Calu3 (cell line): ENCODE measurements around the gene IRF2BPL. TPM values are rescaled to one million over a fixed set of nuclear protein-coding genes. Genes with fewer than 3 reads are reported as not detected.

ENCODE experiments used
- BruUV-seq: library from RNA; stranded (reverse); fragments of 400-500 nt; replicated peaks from 2 replicates; lab custom pipeline; 2021; lab: Mats Ljungman, UMichigan
- CTCF ChIA-PET: fragments of 300-600 bp; sonication (Branson Sonifier 250); formaldehyde crosslinking; loops from one replicate; lab custom pipeline; 2022; ENCODE audit warnings: antibody characterized with exemption; lab: Charles Lee
- DNase-seq: peaks from one replicate; pipeline ENCODE4 v3.0.0; 2022
- H3K27ac Mint-ChIP-seq: one replicate; pipeline ENCODE4 v1.8.0; 2022; ENCODE audit warnings: mixed read lengths; ENCODE audit not compliant: unreplicated experiment
- H3K27me3 Mint-ChIP-seq: one replicate; pipeline ENCODE4 v1.8.0; 2022; ENCODE audit warnings: mixed read lengths; ENCODE audit not compliant: unreplicated experiment
- H3K36me3 Mint-ChIP-seq: one replicate; pipeline ENCODE4 v1.8.0; 2022; ENCODE audit warnings: mild to moderate bottlenecking, moderate library complexity, mixed read lengths; ENCODE audit not compliant: insufficient read depth, unreplicated experiment
- H3K4me1 Mint-ChIP-seq: one replicate; pipeline ENCODE4 v1.8.0; 2022; ENCODE audit warnings: mild to moderate bottlenecking, low read depth, mixed read lengths; ENCODE audit not compliant: unreplicated experiment
- H3K4me3 Mint-ChIP-seq: one replicate; pipeline ENCODE4 v1.8.0; 2022; ENCODE audit warnings: mild to moderate bottlenecking, low read depth, moderate library complexity, mixed read lengths; ENCODE audit not compliant: unreplicated experiment
- H3K9me3 Mint-ChIP-seq: one replicate; pipeline ENCODE4 v1.8.0; 2022; ENCODE audit warnings: low read depth, mixed read lengths; ENCODE audit not compliant: unreplicated experiment
- CTCF ChIP-seq: fragments of 200-600 bp; IDR thresholded peaks from one replicate; pipeline ENCODE4 v1.8.0; 2022; ENCODE audit warnings: antibody characterized with exemption; ENCODE audit not compliant: unreplicated experiment
- intact Hi-C: fragments of 100-400 bp; cut with micrococcal nuclease; formaldehyde crosslinking; loops from one replicate; pipeline ENCODE4 v1.10.0; 2022; ENCODE audit not compliant: unreplicated experiment
- total RNA-seq: library from RNA; stranded (reverse); gene quantifications from 2 replicates; pipeline ENCODE4 v1.2.3, GENCODE V29; 2022

IRF2BPL gene
- total RNA-seq, 1 experiment from 2014 or later: 30.1 TPM

- intact Hi-C loops: no loop called here
- Mint-ChIP-seq H3K4me3 (peak overlapping the region; percentile 23), H3K27me3 (no peaks in the 10 kb centered on the region), H3K4me1 (peaks cover 42% of the 10 kb centered on the region), H3K9me3 (no peaks in the 10 kb centered on the region), H3K36me3 (peaks cover 5% of the 10 kb centered on the region), H3K27ac (peak overlapping the region; percentile 30)
- BruUV-seq: no TSS peak
- DNase-seq: peak; percentile 86
- CTCF ChIA-PET: interaction anchor here (0.6 to 1.9 kb wide), 3 partner anchors 16 to 89 kb away, joined by 3 to 4 read pairs (median 3); no protein-coding TSS in a partner anchor
- no peak for TF ChIP-seq CTCF
Measured at GRCh38 chr14:77007975-77008421, 20.5 kb downstream of the IRF2BPL start.

- H3K27me3 Mint-ChIP-seq: no peaks in the 10 kb centered on the region
- TF ChIP-seq CTCF: no peak
- no peaks in the 10 kb centered on the region for H3K9me3 Mint-ChIP-seq
- intact Hi-C loops: no loop called here
- no peak for DNase-seq
- peaks cover 5% of the 10 kb centered on the region for H3K36me3 Mint-ChIP-seq
- BruUV-seq: no TSS peak
- peak overlapping the region; percentile 23 for H3K4me3 Mint-ChIP-seq
- peak overlapping the region; percentile 30 for H3K27ac Mint-ChIP-seq
- CTCF ChIA-PET: interaction anchor here (0.6 to 1.9 kb wide), 6 partner anchors 10 to 88 kb away, joined by 3 to 5 read pairs (median 3); no protein-coding TSS in a partner anchor
- peaks cover 42% of the 10 kb centered on the region for H3K4me1 Mint-ChIP-seq
Measured at GRCh38 chr14:77007183-77007974, 21.1 kb downstream of the IRF2BPL start.

- no TSS peak for BruUV-seq
- intact Hi-C loops: no loop called here
- no peak for DNase-seq
- Mint-ChIP-seq H3K9me3 (no peaks in the 10 kb centered on the region), H3K27me3 (no peaks in the 10 kb centered on the region), H3K4me3 (no peak overlapping the region), H3K27ac (no peak overlapping the region), H3K36me3 (peaks cover 5% of the 10 kb centered on the region), H3K4me1 (peaks cover 42% of the 10 kb centered on the region)
- TF ChIP-seq CTCF: no peak
- CTCF ChIA-PET: no interaction called here
Measured at GRCh38 chr14:77006132-77006531, 22.4 kb downstream of the IRF2BPL start.

GRCh38 chr14:77005559-77005958 lies 22.9 kb downstream of the IRF2BPL start:
- Mint-ChIP-seq H3K4me3 (no peak overlapping the region), H3K9me3 (no peaks in the 10 kb centered on the region), H3K36me3 (peaks cover 5% of the 10 kb centered on the region), H3K27ac (no peak overlapping the region), H3K27me3 (no peaks in the 10 kb centered on the region), H3K4me1 (peaks cover 42% of the 10 kb centered on the region)
- BruUV-seq: no TSS peak
- intact Hi-C loops: no loop called here
- no peak for TF ChIP-seq CTCF
- no peak for DNase-seq
- CTCF ChIA-PET: no interaction called here
